GM12892 (cell line): ENCODE measurements around the gene CCDC97.

Source experiments
- POLR2A ChIP-seq: IDR thresholded peaks from 2 replicates; pipeline ENCODE4 v1.6.1; 2011; ENCODE audit warnings: low read depth, low read length, control low read depth
- POLR2AphosphoS5 ChIP-seq: IDR thresholded peaks from 2 replicates; pipeline ENCODE4 v1.6.1; 2011; ENCODE audit warnings: low read depth, low read length, control low read depth
- TAF1 ChIP-seq: IDR thresholded peaks from 2 replicates; pipeline ENCODE4 v1.6.1; 2011; ENCODE audit warnings: low read depth, mild to moderate bottlenecking, control low read depth, low read length, borderline replicate concordance

DNA sequence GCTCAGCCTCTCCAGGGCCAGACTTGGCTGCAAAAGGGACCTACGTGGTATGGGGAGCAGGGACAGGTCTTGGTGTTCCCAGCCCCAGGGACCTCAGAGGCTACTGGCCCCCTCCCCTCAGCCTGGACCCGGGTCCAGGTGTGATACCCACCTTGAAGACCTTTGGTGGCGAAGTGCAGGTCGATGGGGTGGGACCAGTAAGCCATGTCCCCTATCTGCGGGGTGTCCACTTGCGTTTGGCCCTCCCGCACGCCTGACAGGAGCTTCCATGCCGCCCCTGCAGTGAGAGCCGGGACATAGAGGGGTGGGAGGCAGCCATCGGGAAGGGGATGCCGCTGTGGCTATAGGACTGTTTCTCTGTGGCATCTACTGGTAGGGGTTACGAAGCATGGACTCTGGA lies 47.8 kb downstream of the CCDC97 start:
- TF ChIP-seq TAF1 (no peak), POLR2A (no peak), POLR2AphosphoS5 (no peak)
